ENCODE results near the gene PPME1. TPM values are rescaled to one million over a fixed set of nuclear protein-coding genes. Genes with fewer than 3 reads are reported as not detected.

PPME1 gene
- total RNA-seq, 1 donor from 2014 or later: 53.4 TPM

- H3K36me3 Mint-ChIP-seq (ENCODE audit: low read depth): no peaks in the 10 kb centered on the region
- no peak for DNase-seq (ENCODE audit: low read depth, low spot score)
- H3K9me3 Mint-ChIP-seq: peaks cover 2% of the 10 kb centered on the region
- H3K27ac Mint-ChIP-seq (ENCODE audit: unreplicated experiment): no peak overlapping the region
- no peak for TF ChIP-seq CTCF (conservative IDR thresholded peaks at IDR 0.05)
- no peaks in the 10 kb centered on the region for H3K4me1 Mint-ChIP-seq
- peaks cover 15% of the 10 kb centered on the region for H3K27me3 Mint-ChIP-seq (ENCODE audit: low read depth)
- H3K4me3 Mint-ChIP-seq: no peak overlapping the region
These were observed 127.9 kb downstream of the PPME1 start for GRCh38 chr11:74299015-74299414.

Other genes starting within 250 kb of the PPME1 start
- gene DNAJB13, start 220.3 kb upstream of the PPME1 start, total RNA-seq: 0.32 and 0.35 TPM in 2 replicates
- gene UCP2, start 188.4 kb upstream of the PPME1 start, total RNA-seq: 66.4 and 71.4 TPM in 2 replicates
- gene UCP3, start 162.2 kb upstream of the PPME1 start, total RNA-seq: 4.0 TPM in 2 replicates
- 39.2 and 41.9 TPM in 2 replicates for gene C2CD3, start 287 bp upstream of the PPME1 start, total RNA-seq
- not detected in 2 replicates for gene P4HA3, start 140.4 kb downstream of the PPME1 start, total RNA-seq
- gene PGM2L1, start 227.1 kb downstream of the PPME1 start, total RNA-seq: 15.1 and 16.1 TPM in 2 replicates

All from neural crest cell (in vitro differentiated cells).